ENCODE measurements around the gene ZDHHC11. TPM values are rescaled to one million over a fixed set of nuclear protein-coding genes. Genes with fewer than 3 reads are reported as not detected.
"Not testable (repeated sequence)": the region's sequence is repeated elsewhere in the genome, so short reads cannot be mapped to it uniquely, and the experiment has no call there.

Gene ZDHHC11
- total RNA-seq, 1 donor from 2014 or later, result 1.5 TPM

DNA sequence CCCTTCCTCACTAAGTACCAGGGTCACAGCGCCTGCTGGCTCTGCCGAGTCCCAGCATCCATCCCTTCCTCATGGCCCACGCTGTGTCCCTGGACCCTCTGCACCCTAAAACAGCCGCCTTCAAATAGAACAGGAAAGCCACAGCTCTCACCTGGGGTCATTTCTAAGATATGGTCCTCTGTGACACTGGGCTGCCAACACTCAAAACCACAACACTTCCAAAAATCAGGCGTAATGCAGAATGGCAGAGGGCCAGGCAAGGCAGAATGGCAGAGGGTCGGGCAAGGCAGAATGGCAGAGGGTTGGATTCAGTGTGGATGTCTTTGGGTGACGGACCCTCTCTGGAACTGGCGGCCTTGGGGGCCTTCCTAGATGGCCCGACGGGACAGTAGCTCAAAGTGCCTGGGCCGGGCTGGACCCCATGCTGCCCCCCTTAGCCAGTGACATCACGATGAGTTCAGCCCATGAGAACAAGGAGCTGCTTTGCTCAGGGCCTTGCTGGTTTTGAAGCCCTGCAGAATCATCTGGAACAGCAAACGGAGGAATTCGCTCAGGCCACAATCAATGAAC lies 101.6 kb downstream of the ZDHHC11 start:
- no peak for DNase-seq (ENCODE audit: low read depth)
- no peak overlapping the region for H3K4me3 ChIP-seq (ENCODE audit: low read depth, low read length)
- TF ChIP-seq, protein P1, sequence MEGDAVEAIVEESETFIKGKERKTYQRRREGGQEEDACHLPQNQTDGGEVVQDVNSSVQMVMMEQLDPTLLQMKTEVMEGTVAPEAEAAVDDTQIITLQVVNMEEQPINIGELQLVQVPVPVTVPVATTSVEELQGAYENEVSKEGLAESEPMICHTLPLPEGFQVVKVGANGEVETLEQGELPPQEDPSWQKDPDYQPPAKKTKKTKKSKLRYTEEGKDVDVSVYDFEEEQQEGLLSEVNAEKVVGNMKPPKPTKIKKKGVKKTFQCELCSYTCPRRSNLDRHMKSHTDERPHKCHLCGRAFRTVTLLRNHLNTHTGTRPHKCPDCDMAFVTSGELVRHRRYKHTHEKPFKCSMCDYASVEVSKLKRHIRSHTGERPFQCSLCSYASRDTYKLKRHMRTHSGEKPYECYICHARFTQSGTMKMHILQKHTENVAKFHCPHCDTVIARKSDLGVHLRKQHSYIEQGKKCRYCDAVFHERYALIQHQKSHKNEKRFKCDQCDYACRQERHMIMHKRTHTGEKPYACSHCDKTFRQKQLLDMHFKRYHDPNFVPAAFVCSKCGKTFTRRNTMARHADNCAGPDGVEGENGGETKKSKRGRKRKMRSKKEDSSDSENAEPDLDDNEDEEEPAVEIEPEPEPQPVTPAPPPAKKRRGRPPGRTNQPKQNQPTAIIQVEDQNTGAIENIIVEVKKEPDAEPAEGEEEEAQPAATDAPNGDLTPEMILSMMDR (conservative IDR thresholded peaks at IDR 0.05; ENCODE audit: low read depth, low read length), result no peak

DNA sequence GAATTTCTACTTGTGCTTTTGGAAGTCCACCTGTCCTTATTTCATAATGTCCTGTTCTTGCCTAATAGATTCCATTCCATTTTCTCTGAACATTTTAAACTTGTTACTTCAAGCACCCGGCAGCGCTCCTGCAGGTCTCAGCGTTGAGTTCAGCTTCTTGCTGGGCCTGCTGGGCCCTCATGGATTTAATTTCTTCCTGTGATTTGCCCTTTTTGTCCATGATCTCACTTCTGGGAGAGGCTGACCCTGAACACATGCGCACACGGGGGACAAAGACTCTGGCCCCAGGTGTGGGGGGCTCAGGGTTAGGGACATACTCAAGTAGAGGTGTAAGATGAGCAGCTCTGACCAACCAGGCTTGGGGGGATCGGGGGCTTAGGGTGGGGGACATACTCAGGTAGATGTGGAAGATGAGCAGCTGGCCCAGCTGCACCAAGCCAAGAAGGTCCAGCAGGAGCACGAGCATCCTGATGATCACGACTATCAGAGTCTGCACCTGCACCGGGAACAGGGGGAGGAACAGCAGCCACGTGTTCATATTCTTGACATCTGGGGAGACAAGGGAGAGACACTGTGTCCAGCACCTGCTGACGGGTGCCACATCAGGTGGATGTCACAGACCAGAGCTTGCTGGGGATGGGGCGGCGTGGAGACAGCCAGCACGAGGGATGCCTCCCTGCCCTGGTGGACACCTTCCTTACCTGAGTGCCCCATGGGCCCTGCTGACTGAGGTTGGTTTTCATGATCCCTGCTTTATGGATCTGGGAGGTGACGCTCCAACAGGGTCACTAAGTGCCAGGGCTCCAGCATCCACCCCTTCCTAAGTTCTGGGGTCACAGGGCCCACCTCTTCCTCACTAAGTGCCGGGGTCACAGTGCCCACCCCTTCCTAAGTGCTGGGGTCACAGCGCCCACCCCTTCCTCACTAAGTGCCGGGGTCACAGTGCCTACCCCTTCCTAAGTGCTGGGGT lies 102.5 kb downstream of the ZDHHC11 start:
- DNase-seq (ENCODE audit: low read depth); H3K4me3 ChIP-seq (ENCODE audit: low read depth, low read length): not testable (repeated sequence)

DNA sequence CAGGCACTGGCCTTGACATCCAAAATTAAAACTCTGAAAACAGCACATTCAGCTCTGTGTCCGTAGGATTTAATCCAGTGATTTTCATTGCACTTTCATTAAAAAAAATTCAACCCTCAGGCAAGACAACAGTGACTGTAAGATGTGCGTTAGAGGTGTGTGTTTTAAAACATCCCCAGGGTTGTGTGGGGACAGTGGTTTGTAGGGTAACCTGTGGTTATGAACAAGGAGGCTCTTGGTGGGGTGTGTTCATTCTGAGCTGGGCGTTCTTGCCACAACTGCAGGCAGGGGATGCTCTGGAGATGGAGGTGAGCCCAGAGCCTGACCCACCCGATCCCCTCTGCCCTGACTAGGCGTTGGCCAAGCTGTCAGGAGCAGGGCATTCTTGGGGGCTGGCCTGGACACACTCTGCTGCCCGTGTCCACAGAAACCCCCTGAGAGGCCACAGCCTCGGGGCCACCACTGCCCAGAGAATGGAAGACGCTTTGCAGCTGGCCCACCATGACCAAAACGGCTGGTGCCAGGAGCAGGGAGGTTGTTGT lies 103.4 kb downstream of the ZDHHC11 start:
- not testable (repeated sequence) for H3K4me3 ChIP-seq (ENCODE audit: low read depth, low read length); DNase-seq (ENCODE audit: low read depth)

DNA sequence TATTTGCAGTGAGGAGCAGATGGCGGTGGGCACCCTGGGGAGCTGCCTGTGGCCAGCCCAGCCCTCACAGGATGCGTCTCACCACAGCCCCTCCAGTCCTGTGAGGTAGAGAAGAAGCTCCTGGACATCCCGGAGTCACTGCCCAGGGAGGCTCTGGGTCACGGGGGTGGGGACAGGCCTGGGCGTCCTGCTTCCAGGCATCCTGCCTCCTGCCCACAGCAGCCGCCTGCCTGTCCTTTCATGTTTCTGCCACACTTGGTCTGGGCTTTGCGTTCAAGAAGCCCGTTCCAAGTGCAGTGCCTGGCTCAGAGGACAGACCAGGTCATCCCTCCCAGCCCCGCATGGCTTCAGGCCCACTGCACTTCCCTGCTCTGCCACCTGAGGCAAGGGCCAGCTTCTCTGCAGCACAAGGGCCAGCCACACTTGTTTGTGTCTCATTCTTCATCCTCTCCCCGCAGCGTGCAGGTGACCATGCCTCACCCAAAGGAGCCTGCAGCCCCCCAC lies 104.5 kb downstream of the ZDHHC11 start:
- H3K4me3 ChIP-seq (ENCODE audit: low read depth, low read length), result no peak overlapping the region
- TF ChIP-seq, protein P1 (conservative IDR thresholded peaks at IDR 0.05; ENCODE audit: low read depth, low read length), result no peak
- DNase-seq (ENCODE audit: low read depth), result no peak

Other genes with a start within 250 kb of the ZDHHC11 start
- 7.6 and 8.0 TPM in 2 replicates for gene CEP72, start 238.6 kb downstream of the ZDHHC11 start, total RNA-seq
- gene TPPP, start 157.6 kb downstream of the ZDHHC11 start, total RNA-seq, result 0.46 and 1.0 TPM in 2 replicates
- 0.29 TPM in 1 of 2 replicates, not detected in the other for gene ZDHHC11B, start 66.3 kb downstream of the ZDHHC11 start, total RNA-seq
- 41.1 and 42.4 TPM in 2 replicates for gene BRD9, start 41.8 kb upstream of the ZDHHC11 start, total RNA-seq
- 66.7 and 99.9 TPM in 2 replicates for gene TRIP13, start 41.9 kb upstream of the ZDHHC11 start, total RNA-seq
- gene NKD2, start 157.8 kb upstream of the ZDHHC11 start, total RNA-seq, result not detected in 2 replicates

Data from epithelial cell of proximal tubule (primary cell).